ENCODE results near the gene MLXIPL.
"Not testable (repeated sequence)": the region's sequence is repeated elsewhere in the genome, so short reads cannot be mapped to it uniquely, and the experiment has no call there.

Gene MLXIPL

GRCh38 chr7:73623798-73624668, at the start of gene MLXIPL:
MLXIPL (minus strand) TSS chr7:73624522; CDS start chr7:73624492, 30 bp downstream.
- DNase-seq (ENCODE audit: low read depth in 2 of 2, low spot score in 1 of 2): peak; percentile 5 to 26

DNA sequence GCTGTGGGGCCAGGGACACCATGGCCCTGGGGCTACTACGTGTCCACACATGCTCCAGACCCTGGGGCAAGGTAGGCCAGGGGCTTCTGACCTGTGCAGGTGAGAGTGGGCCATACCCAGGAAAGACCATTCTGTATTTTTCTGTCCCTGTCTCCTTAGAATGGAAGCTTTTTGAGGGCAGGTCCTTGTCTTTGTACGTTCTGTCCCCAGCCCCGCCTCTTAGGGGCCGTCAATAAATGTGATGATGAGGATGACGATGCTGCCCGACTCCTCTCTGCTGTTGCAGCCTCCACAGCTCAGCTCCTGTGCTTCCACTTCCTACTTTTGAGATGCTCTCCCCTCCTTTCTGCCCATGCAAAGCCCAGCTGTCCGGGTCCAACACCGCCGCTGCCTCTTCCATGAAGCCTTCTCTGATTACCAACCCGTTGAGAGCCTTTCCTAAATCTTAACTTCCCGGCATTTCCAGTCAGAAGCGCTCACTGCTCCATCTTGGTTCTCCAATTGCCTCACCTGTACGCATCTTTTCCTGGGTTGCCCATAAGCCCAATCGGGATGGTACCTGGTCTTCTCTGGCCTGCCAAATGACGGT, 47.6 kb upstream of the MLXIPL start:
- no peak for DNase-seq (ENCODE audit: low read depth in 2 of 2, low spot score in 1 of 2)

- no peak for DNase-seq (ENCODE audit: low read depth in 2 of 2, low spot score in 1 of 2)
These were observed 47.0 kb upstream of the MLXIPL start for GRCh38 chr7:73671322-73671661.

DNA sequence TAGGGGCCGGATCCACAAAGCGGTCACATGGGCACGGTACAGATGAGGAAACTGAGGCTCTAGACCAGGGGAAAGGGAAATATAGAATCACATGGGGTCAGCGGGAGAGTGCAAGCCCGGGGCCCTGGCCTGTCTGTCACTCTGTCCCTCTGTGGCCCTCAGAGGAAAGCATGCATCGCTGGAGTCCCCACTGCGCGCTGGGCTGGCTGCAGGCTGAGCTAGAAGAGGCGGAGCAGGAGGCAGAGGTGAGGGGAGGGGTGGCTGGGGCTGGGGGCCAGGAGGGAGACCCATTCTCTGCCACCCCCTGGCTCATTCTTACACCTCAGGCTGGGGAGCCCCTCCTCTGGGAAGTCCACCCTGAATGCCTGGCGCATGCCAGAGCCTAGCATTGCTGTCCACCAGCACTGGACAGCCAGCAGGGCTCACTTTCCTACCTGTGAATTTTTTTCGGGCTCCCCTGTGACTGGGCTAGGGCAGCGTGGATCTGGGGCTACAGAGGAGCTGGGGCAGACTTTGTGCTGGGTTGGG, 45.6 kb upstream of the MLXIPL start:
- DNase-seq (ENCODE audit: low read depth in 2 of 2, low spot score in 1 of 2): no peak

DNA sequence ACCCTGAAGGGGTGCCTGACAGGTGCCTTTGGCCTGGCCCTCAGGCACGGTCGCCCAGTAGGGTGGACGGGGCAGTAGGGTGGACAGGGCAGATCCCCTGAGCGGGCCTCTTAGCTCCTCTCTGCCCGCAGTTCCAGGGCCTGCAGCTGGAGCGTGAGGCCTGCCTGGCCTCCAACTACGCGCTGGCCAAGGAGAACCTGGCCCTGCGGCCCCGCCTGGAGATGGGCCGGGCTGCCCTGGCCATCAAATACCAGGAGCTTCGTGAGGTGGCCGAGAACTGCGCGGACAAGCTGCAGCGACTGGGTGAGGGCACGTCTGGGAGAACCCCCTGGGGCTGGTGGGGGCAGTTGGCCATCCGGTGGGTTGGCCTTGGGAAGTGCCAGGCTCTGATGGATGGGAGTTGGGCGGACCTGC, 45.0 kb upstream of the MLXIPL start:
- DNase-seq (ENCODE audit: low read depth in 2 of 2, low spot score in 1 of 2): no peak

GRCh38 chr7:73668886-73669230, 44.5 kb upstream of the MLXIPL start:
- no peak for DNase-seq (ENCODE audit: low read depth in 2 of 2, low spot score in 1 of 2)

DNA sequence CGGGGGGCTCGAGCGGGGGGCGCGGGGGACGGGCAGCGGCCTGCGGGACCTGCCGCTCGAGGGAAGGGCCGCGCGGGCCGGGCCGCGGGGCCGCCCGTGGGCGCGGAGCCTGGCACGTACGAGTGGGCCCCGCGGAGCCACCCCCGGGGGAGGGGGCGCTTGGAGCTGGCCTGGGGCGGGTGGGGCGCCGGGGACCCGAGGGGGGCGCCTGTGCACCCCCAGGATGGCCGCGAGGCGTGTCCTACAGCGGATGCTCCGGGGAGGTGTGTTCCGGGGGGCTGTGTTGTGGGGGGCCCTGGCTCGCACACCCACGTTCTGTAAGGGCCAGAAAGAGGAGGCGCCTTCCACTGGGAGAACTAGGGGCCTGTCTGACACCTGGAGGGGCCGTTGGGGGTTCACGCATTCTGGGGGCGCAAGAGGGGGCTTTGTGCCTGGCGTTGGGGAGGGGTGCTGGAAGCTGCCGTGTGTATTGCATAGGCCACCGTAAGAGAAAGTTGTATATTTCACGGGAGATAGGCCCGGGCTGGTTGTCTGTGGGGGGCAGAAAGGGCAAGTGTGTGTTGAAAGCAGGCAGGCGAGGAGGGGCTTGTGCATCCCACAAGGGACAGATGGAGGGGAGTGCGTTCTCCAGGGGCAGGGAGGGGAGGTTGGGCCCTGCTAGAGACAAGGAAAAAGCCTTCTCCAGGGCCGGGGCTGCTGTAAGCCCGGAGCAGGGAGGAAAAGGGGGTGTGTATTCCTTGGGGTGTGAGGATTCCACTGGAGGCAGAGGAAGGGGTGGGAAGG, 44.0 kb upstream of the MLXIPL start:
- DNase-seq (ENCODE audit: low read depth in 2 of 2, low spot score in 1 of 2): no peak

DNA sequence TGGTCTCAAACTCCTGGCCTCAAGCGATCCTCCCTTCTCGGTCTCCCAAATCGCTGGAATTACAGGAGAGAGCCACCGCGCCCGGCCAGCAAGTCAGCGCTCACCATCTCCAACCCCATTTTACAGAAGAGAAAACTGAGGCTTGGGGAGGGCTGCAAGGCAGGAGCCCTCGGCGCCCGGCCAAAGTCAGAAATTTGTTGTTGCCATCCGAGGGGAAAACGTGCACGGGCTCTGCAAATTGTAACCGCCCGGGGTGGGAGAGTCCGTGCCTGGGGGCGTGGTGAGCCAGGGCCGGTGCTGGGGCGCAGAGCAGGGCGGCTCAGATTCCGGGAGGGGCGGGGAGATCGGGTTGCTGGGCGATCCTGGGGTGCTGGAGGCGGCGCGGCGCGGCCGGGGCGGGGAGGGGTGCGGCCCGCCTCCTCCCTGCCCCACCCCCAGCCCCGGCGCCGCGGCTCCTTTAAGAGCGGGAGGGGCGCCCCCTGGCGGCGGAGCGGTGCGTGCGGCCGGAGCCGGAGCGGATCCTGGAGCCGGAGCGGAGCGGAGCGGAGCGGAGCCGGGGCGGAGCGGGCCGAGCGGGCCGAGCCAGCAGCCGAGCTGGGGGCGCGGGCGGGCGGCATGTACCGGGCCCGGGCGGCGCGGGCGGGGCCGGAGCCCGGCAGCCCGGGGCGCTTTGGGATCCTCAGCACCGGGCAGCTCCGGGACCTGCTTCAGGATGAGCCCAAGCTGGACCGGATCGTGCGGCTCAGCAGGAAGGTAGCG, 43.2 kb upstream of the MLXIPL start, which contains the start of gene VPS37D:
Gene VPS37D (plus strand): TSS at position 488 of the 759 bp plus-strand sequence. CDS start 128 bp downstream, at position 616.
- DNase-seq (ENCODE audit: low read depth in 2 of 2, low spot score in 1 of 2): peak; percentile 79 to 86

DNA sequence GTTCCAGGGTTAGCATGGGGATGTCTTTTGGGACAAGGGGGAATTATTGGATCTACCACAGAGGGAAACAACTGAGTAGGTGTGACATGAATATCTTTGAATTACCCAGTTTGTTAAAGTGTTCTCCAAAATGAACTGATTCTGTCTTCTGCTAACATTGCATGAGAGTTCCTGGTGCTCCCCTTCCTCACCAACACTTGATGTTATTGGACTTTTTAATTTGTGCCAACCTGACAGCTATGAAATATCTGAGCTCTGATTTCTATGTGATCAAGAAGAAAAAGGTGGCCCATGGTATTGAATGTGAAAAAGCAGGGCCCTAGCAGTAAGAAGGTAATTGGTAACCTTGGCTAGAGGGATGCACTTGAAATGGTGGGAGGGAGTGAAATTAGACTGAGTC, 38.7 kb upstream of the MLXIPL start:
- DNase-seq (ENCODE audit: low read depth in 2 of 2, low spot score in 1 of 2): no peak

DNA sequence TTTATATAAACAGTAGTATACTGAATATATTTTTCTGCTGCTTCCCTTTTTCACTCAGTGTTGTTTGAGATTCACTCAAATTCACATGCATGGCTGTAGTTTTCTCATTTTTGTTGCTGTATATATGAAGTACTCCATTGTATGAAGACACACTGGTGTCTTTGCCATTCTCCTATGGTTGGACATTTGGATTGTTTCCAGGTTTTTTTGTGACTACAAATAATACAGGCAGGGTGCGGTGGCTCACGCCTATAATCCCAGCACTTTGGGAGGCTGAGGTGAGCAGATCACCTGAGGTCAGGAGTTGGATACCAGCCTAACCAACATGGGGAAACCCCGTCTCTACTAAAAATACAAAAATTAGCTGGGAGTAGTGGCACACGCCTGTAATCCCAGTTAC, 36.3 kb upstream of the MLXIPL start:
- not testable (repeated sequence) for DNase-seq (ENCODE audit: low read depth in 2 of 2, low spot score in 1 of 2)

- no peak for DNase-seq (ENCODE audit: low read depth in 2 of 2, low spot score in 1 of 2)
These were observed 35.7 kb upstream of the MLXIPL start for GRCh38 chr7:73659983-73660382.

DNA sequence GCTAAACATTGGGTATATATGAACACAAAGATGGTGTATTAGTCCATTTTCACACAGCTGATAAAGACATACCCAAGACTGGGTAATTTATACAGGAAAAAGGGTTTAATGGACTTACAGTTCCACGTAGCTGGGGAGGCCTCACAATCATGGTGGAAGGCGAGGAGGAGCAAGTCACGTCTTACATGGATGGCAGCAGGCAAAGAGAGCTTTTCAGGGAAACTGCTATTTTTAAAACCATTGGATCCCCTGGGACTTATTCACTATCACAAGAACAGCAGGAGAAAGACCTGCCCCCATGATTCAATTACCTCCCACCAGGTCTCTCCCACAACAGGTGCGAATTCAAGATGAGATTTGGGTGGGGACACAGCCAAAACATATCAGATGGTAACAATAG, 31.0 kb upstream of the MLXIPL start:
- not testable (repeated sequence) for DNase-seq (ENCODE audit: low read depth in 2 of 2, low spot score in 1 of 2)

DNA sequence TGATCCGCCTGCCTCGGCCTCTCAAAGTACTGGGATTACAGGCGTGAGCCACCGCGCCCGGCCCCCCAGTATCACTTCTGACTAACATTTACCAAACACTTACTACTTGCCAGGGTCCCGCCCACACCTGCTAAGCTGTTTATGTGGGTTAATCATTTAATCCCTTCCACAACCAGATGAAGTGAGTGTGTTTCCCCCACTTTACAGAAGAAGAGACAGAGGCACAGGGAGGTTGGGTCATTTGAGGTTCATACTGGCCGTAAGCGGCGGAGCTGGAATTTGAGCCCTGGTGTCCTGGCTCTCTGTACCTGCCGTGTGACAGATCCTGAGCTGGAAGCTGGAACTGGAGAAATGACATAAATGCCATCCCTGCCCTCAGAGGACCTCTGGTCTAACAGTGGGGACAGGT, 28.2 kb upstream of the MLXIPL start:
- DNase-seq (ENCODE audit: low read depth in 2 of 2, low spot score in 1 of 2): no peak

DNA sequence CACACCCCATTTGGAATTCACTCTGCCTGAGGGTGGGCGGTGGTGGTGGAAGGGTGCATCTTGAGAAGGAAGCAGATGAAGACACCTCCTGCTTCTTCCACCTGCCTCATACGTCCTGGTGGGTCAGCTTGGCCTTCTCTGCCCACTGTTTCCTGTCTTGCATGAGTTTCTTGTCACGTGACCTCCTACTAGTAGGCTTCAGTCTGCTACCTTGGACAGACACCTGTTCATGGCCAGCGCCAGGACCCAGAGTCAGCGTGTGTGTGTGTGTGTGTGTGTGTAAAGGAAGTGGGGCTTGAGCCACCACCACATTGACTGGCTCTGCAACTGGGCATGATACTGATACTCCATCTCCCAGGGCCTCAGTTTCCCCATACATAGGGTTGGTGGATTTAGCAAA, 26.2 kb upstream of the MLXIPL start:
- DNase-seq (ENCODE audit: low read depth in 2 of 2, low spot score in 1 of 2): no peak

GRCh38 chr7:73649576-73649975, 25.3 kb upstream of the MLXIPL start:
- DNase-seq (ENCODE audit: low read depth in 2 of 2, low spot score in 1 of 2): no peak

- no peak for DNase-seq (ENCODE audit: low read depth in 2 of 2, low spot score in 1 of 2)
These were observed 24.4 kb upstream of the MLXIPL start for GRCh38 chr7:73648593-73649332.

DNA sequence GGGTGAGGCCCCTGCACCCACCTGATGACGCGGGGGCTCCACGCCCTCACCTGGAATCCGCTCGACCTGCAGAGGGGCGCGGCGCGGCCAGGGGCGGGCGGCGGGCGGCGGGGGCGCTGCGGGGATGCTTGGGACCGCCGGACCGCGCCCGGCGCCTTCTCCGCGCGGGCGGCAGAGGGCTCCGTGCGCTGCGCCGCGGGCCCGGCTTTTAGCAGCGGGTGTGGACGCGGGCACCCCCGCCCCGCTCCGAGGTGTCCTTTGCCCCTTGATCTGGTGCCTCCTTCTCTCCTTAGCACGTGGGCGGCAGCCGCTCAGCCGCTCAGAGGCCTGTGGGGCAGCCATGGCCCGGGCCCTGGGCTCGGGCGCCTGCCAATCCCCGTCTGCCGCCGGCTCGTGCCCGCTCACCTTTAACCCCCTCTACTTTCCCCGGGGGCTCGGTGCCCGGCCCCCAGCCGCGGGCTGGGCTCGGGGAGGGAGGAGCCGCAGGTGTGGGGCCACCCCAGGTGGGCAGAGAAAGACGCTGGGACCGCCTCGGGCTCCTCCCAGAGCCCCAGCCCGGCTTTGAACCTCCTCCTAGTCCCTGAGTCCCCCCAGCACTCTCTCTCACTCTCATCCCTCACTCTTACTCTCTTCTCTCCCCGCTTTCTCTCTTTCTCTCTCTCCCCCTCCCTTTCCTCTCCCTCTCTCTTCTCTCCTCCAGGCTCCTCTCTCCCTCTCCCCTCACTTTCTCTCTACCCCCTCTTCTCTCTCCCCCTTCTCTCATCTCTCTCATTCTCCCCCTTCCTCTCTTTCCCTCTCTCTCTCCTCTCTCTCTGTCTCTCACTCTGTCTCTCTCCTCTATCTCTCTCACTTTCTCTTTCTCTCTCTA, 23.6 kb upstream of the MLXIPL start:
- no peak for DNase-seq (ENCODE audit: low read depth in 2 of 2, low spot score in 1 of 2)

GRCh38 chr7:73646785-73647724, 22.7 kb upstream of the MLXIPL start:
- DNase-seq (ENCODE audit: low read depth in 2 of 2, low spot score in 1 of 2): no peak
